WTC11 (cell line): ENCODE data around the gene SMIM29.

Experiments used
- ATF2 ChIP-seq: sonication (generic); formaldehyde crosslinking; IDR thresholded peaks from 2 replicates; pipeline ENCODE4 v1.8.1; 2022; ENCODE audit warnings: low read depth, missing genetic modification reagents, borderline replicate concordance
- CBFB ChIP-seq: sonication (generic); formaldehyde crosslinking; IDR thresholded peaks from 2 replicates; pipeline ENCODE4 v1.8.1; 2022; ENCODE audit warnings: mild to moderate bottlenecking, low read depth, missing genetic modification reagents
- CREB1 ChIP-seq: sonication (generic); formaldehyde crosslinking; IDR thresholded peaks from 2 replicates; pipeline ENCODE4 v1.8.0; 2023; ENCODE audit warnings: mild to moderate bottlenecking, missing genetic modification reagents
- CTCF ChIP-seq: fragments of 200-600 bp; IDR thresholded peaks from 2 replicates; pipeline ENCODE4 v1.8.0; 2022; ENCODE audit warnings: antibody characterized with exemption
- E2F4 ChIP-seq: sonication (generic); formaldehyde crosslinking; IDR thresholded peaks from 2 replicates; pipeline ENCODE4 v1.8.1; 2022; ENCODE audit warnings: low read depth, mild to moderate bottlenecking, moderate library complexity, missing genetic modification reagents, borderline replicate concordance
- ESRRA ChIP-seq: sonication (generic); formaldehyde crosslinking; IDR thresholded peaks from 2 replicates; pipeline ENCODE4 v1.8.1; 2022; ENCODE audit warnings: mild to moderate bottlenecking, missing genetic modification reagents, borderline replicate concordance
- MAX ChIP-seq: sonication (generic); formaldehyde crosslinking; IDR thresholded peaks from 2 replicates; pipeline ENCODE4 v1.8.0; 2022; ENCODE audit warnings: mild to moderate bottlenecking, missing genetic modification reagents
- RELA ChIP-seq: sonication (generic); formaldehyde crosslinking; IDR thresholded peaks from 2 replicates; pipeline ENCODE4 v1.8.1; 2022; ENCODE audit warnings: missing genetic modification reagents, mild to moderate bottlenecking, borderline replicate concordance
- SP1 ChIP-seq: sonication (generic); formaldehyde crosslinking; conservative IDR thresholded peaks from 2 replicates; pipeline ENCODE4 v1.8.1; 2022; ENCODE audit warnings: missing genetic modification reagents
- TEAD4 ChIP-seq: sonication (generic); formaldehyde crosslinking; IDR thresholded peaks from 2 replicates; pipeline ENCODE4 v1.8.0; 2022; ENCODE audit warnings: mild to moderate bottlenecking, missing genetic modification reagents

- TF ChIP-seq CREB1 (CRISPR knock-in tag) (no peak), TEAD4 (no peak), CTCF (no peak), RELA (CRISPR knock-in tag) (no peak), SP1 (CRISPR knock-in tag) (no peak), ESRRA (CRISPR knock-in tag) (no peak), MAX (CRISPR knock-in tag) (no peak), CBFB (CRISPR knock-in tag) (no peak), ATF2 (CRISPR knock-in tag) (no peak), E2F4 (no peak)
These were observed 8.2 kb downstream of the SMIM29 start for GRCh38 chr6:34240329-34241248.
